Measurements from ENCODE around the gene ARHGEF28. TPM values are rescaled to one million over a fixed set of nuclear protein-coding genes. Genes with fewer than 3 reads are reported as not detected.

ARHGEF28 gene
- total RNA-seq, 6 donors from 2014 or later, result 14.4 to 47.1 (median 24.4) TPM

- TF ChIP-seq POLR2A (IDR thresholded peaks at IDR 0.05) (no peak), CTCF (IDR thresholded peaks at IDR 0.05) (no peak), EP300 (IDR thresholded peaks at IDR 0.05) (no peak), POLR2AphosphoS5 (IDR thresholded peaks at IDR 0.05) (no peak)
- ATAC-seq (ENCODE audit: low FRiP score in 2 of 2), result no peak
- 86 to 93% methylated on average over 3 of the region's 3 CpGs for WGBS, 2 donors
Observed at GRCh38 chr5:73973135-73973534, 347.1 kb downstream of the ARHGEF28 start.

GRCh38 chr5:73974871-73975360 lies 348.9 kb downstream of the ARHGEF28 start:
- H3K27ac ChIP-seq, result no peak overlapping the region
- ATAC-seq (ENCODE audit: low FRiP score in 2 of 2) (no peak), DNase-seq (no peak)
- no peaks in the 10 kb centered on the region for H3K27me3 ChIP-seq
- TF ChIP-seq EP300 (IDR thresholded peaks at IDR 0.05) (no peak), CTCF (IDR thresholded peaks at IDR 0.05) (peak in 1 of 6 experiments; percentile 34)
- H3K4me1 ChIP-seq, result no peaks in the 10 kb centered on the region
- WGBS, 2 donors, result 60 to 73% methylated on average over 4 of the region's 4 CpGs
- H3K9me3 ChIP-seq, result no peaks in the 10 kb centered on the region
- H3K4me3 ChIP-seq, result no peak overlapping the region
- H3K36me3 ChIP-seq, result no peaks in the 10 kb centered on the region

More at GRCh38 chr5:73973135-73973534, 347.1 kb downstream of the ARHGEF28 start:
- Histone ChIP-seq H3K4me1 (no peaks in the 10 kb centered on the region), H3K27ac (no peak overlapping the region), H3K9me3 (no peaks in the 10 kb centered on the region), H3K36me3 (no peaks in the 10 kb centered on the region), H3K27me3 (no peaks in the 10 kb centered on the region), H3K4me3 (no peak overlapping the region)
- DNase-seq, result no peak

GRCh38 chr5:73975845-73976244 lies 349.8 kb downstream of the ARHGEF28 start:
- no peak overlapping the region for H3K27ac ChIP-seq
- DNase-seq (no peak), ATAC-seq (ENCODE audit: low FRiP score in 2 of 2) (no peak)
- no peak for TF ChIP-seq POLR2A (IDR thresholded peaks at IDR 0.05)
- TF ChIP-seq CTCF (IDR thresholded peaks at IDR 0.05), result no peak
- no peak for TF ChIP-seq EP300 (IDR thresholded peaks at IDR 0.05)
- TF ChIP-seq POLR2AphosphoS5 (IDR thresholded peaks at IDR 0.05), result no peak
- no peak overlapping the region for H3K4me3 ChIP-seq
- WGBS, 2 donors, result 85 to 96% methylated on average over 4 of the region's 4 CpGs
- no peaks in the 10 kb centered on the region for H3K27me3 ChIP-seq
- no peaks in the 10 kb centered on the region for H3K36me3 ChIP-seq
- no peaks in the 10 kb centered on the region for H3K4me1 ChIP-seq
- no peaks in the 10 kb centered on the region for H3K9me3 ChIP-seq

GRCh38 chr5:73977146-73977545 lies 351.1 kb downstream of the ARHGEF28 start:
- no peaks in the 10 kb centered on the region for H3K4me1 ChIP-seq
- DNase-seq, result no peak
- H3K4me3 ChIP-seq, result no peak overlapping the region
- H3K27ac ChIP-seq, result no peak overlapping the region
- no peaks in the 10 kb centered on the region for H3K36me3 ChIP-seq
- TF ChIP-seq EP300 (IDR thresholded peaks at IDR 0.05), result no peak
- TF ChIP-seq POLR2AphosphoS5 (IDR thresholded peaks at IDR 0.05), result no peak
- TF ChIP-seq CTCF (IDR thresholded peaks at IDR 0.05), result no peak
- TF ChIP-seq POLR2A (IDR thresholded peaks at IDR 0.05), result no peak
- no peaks in the 10 kb centered on the region for H3K9me3 ChIP-seq
- 33 to 60% methylated on average over 1 of the region's 1 CpG for WGBS, 2 donors
- no peak for ATAC-seq (ENCODE audit: low FRiP score in 2 of 2)
- no peaks in the 10 kb centered on the region for H3K27me3 ChIP-seq

GRCh38 chr5:73979321-73979720 lies 353.3 kb downstream of the ARHGEF28 start:
- H3K4me3 ChIP-seq, result no peak overlapping the region
- no peaks in the 10 kb centered on the region for H3K36me3 ChIP-seq
- no peaks in the 10 kb centered on the region for H3K27me3 ChIP-seq
- no peaks in the 10 kb centered on the region for H3K4me1 ChIP-seq
- no peaks in the 10 kb centered on the region for H3K9me3 ChIP-seq
- H3K27ac ChIP-seq, result no peak overlapping the region
- ATAC-seq (ENCODE audit: low FRiP score in 2 of 2) (no peak), DNase-seq (no peak)
- 93 to 99% methylated on average over 3 of the region's 3 CpGs for WGBS, 2 donors
- TF ChIP-seq EP300 (IDR thresholded peaks at IDR 0.05) (no peak), POLR2AphosphoS5 (IDR thresholded peaks at IDR 0.05) (no peak)

Data from upper lobe of left lung (tissue), 6 donors.